Activated CD4-positive, alpha-beta T cell treated with anti-CD3 and anti-CD28 coated beads, Interleukin-2, amount 50 U/mL, for 48 hours (primary cell): ENCODE data around the gene NOC2L.
A peak's percentile ranks its signal among the peaks of the same experiment; 100 is the strongest.
"Not testable (repeated sequence)": the region's sequence is repeated elsewhere in the genome, so short reads cannot be mapped to it uniquely, and the experiment has no call there.

Experiments used
- DNase-seq, 2 experiments: peaks; one replicate each; pipeline ENCODE4 v3.0.0-alpha.2; 2020

NOC2L gene

DNA sequence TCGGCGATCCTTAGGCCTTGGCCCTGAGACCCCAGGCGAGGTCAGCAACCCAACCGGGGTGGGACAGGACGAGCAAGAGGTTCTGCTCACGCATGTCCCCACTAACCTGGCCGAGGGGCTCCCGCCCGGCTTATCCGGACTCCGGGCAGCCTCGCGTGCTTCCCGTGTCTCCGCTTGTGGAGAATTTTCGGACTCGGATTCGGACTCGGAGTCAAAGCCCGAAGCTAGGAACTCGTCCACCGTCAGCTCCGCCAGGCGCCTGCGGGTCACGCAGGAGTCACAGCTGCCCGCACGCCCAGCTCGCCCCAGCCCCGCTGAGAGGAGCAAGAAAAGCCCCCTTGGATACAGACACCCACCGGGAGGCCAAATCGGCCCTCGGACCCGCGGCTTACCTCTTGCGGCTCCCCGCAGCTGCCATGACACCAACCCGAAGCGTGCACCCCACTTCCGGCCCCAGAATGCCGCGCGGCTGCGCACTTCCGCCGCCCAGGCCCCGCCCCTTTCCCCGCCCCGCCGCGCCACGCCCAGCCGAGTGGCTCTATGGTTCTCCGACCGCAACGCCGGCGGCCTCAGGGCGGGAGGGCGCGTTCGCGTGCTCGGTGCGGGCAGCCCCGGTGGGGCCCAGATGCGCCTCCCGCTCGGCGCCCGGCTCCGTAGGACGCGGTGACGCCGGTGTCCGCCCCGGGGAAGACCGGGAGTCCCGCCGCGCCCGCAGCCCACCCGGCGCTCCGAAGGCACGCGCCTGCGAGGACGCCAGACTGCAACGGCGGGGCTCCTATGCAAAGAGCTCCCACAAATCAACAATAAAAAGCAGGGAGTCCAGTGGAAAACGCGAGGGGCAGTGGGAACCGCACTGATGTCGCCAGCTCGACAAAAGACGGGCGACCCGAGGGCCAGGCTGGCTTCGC lies at the start of gene NOC2L:
Gene NOC2L, minus strand, starts transcription at position 434 of the 908 bp plus-strand sequence. Its CDS starts 16 bp downstream, at position 418.
- DNase-seq = peak; percentile 98 to 99

DNA sequence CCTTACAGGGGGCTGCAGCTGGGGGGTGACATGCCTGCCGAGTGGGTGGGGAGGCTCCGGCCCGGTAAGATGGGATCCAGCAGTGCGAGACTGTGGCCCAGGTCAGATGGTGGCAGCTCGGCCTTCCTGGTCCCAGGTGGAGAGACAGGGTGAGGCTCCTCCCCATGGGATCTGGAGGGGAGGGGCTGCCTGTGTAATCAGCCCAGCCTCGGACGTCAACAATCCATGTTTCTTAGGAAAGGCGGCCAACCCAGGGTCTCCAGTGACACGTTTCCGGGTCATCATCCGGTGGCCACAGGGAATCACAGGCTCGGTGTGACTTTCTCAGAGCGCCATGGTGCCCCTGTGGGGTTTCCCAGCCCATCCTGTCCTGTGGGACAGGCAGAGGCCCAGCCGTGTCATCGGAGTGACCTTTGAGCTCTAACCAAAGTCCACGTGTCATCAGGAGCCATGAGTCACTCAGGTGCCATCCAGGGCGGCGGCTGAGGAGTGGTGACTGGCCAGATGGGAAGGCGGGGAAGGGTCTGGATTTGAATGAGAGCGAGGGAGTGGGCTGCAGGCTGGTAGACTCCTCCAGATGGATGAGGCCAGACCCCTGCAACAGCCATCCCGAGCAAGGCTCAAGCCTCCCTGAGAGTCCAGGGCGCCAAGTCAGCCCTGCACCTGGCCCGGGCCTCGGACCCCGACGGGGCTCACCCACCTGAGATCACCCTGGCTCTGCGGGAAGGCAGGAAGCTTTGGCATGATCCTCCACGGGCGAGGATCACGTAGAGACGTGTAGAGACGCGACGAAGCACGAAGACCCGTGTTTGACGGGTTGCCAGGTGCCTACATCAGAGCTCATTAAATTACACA lies 47.5 kb upstream of the NOC2L start:
- DNase-seq = no peak

DNA sequence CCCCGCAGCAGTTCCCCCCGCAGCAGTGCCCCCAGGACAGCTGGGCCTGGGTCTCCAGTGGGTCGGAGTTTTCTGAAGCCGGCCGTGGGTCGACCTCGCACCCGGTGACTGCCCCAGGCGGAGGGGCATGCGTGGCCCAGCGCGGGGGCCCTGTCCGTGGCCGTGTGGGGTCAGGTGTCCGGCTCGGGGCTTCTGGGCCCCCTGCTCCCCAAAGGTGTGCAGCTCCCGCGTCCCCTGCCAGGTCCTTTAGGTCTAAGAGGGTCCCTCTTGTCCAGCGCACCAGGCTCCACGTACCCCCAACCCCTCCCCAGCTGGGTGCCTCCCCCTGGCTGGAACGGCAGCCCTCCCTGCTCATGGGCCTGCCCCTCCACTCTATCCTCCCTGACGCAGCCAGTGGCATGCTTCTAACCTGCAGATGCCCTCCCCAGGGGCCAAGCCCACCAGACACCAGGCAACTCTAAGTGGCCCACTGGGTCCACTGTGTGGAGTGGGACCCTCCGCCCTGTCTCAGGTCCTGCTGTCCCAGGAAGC lies 46.8 kb upstream of the NOC2L start:
- no peak for DNase-seq

DNA sequence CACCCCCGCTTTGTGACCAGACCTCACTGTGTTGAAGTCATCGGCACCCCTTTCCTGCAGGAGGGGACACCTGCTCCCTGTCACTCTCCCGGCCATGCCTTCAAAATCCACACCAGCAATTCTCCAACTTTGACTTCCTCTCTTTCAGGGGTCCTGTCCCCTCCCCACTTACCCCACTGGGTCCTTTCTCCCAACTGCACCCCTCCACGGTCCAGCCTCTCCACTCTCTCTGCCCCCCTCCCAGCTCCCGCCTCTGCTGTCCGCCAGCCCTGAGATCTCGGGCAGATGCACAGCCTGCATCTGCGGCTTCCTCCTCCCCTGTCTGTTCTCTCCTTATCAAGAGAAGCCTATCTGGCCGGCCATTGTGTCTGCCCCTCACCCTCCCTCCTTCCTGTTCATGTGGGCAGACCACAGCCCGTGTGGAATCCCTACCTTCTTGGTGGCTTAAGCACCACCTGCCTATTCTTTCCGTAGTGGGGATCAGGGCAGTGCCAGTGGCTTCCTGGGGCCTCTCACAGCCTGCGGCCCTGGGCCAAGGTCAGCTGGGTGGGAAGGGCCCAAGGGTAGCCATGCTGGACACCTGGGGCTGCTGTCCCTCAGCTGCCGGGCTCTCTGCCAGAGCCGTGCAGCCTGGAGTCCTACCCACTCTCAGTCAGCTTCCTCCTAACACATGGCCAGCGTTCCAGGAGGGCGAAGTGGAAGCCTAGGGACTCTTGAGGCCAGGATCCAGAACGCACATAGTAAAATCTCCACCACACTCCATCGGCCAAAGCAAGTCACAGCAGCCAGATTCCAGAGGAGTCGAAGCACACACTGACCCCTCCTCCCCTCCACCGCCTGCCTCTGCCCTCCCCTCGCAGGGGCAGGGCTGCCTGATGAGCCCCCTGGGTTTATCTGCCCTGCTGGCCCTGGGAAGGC lies 46.0 kb upstream of the NOC2L start:
- no peak for DNase-seq

DNA sequence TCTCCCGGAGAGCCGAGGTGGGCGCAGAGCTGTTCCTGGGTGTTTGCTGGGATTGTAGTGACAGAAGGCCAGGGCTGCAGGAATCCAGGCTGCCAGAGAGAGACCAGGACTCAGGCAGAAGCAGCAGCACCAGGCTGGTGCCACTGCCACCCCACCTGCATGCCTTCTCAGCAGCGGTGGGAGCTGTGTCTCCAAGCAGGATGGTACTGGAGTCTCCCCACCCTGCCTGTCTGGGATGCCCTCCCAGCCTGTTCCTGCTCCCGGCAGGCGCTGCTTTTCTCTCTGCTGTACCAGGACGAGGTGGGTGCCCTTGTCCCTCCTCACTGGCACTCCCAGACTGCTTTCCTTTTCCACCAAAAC lies 45.3 kb upstream of the NOC2L start:
- no peak for DNase-seq

DNA sequence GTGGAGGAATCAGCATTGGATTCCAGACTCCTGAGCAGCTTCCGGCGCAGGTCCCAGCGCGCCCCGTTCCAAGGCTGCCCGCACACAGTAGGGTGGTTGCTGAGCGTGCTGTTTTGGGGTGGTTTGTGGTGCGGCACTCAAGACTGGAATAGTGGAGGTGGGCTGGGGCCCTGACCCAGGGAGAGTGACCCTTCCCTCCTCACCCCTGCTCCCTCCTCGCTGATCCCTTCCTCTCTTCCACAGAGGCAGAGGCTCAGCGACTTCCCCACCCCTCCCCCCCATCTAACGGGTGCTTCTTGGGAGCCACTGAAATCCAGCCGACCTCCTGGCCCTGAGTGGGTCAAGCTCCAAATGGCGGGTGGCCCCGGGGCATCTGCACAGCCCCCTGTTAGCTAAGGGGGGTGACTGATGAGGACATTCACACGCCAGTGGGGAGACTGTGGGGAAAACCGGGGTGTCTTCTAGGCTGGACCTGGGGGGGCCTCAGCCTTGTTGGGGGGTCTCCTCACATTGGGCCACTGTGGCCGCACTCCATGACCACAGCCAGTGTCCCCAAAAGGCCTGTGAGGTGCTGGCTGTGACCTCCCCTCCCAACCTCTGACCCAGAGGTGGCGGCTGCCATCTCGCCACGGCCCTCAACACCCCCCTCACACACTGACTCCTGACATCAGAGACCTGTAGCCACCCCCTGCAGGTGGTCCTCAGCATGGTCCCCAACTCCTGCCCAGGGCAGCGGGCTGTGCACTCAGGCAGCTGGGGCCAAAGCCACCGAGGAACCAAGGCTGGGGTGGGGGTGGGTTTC lies 44.8 kb upstream of the NOC2L start:
- no peak for DNase-seq

DNA sequence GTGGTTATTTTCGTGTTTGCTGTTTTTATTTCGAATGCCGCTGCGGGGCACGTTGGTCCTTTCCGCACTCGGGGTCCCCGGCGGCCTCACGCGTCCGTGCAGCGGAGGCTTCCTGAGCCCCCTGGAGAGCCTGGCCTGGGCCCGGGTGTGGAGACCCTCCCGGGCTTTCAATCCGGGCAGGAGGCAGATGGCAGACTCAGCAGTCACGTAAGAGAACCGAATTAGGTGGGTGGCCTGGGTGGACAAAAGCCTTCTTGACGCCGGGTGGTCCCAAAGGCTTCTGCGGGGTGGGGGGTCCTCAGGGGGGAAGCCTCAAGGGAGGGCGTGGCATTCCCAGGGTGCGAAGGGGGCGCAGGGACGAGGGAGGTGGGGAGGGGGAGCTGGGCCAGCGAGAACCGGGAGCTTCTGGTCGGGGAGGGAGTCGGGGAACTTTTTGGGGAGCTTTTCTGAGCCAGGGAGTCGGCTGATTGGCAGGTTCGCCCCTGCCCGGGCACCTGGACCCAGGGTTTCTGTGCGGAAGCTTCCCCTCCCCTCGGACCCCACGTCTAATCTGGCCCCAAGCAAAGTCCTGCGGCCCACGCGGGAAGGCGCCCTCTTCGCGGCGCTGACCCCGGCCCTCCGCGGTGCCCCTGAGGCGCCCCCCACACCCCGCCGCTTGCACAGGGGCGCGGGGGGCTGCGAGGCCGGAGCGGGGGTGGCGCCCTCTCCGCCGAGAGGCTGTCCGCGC lies 42.2 kb upstream of the NOC2L start:
- no peak for DNase-seq

DNA sequence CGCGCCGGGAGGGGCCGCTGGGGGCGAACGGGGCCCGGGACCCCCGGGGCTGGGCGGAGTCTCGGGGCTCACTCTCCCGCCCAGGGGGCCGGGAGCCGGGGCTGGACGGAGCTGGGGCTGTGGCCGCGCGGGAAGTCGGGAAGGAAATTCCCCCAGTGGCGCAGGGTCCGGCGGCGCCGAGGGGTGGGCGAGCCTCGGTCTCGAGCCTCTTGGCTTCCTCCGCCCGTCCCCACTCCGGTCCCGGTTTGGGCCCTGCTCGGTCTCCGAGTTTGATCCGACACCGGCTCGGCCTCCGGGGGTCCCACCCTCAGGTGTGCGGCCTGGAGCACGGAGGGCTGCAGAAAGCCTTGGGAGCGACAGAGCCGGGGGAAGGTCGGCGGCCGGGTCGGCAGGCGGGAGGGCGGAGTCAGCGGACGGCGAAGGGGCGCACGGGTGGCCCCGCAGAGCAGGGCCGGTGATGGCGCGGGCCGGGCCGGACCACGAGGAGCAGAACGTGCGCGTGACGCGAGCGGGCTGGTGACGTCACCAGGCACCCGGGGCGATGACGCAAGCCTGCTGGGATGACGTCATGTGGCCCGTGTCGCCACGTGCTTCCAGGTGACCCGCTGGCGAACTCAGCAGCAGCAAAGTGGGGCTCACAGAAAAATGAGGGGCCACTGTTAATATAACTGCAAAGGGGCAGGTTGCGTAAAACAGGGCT lies 41.5 kb upstream of the NOC2L start:
- DNase-seq = peak; percentile 68 to 69

DNA sequence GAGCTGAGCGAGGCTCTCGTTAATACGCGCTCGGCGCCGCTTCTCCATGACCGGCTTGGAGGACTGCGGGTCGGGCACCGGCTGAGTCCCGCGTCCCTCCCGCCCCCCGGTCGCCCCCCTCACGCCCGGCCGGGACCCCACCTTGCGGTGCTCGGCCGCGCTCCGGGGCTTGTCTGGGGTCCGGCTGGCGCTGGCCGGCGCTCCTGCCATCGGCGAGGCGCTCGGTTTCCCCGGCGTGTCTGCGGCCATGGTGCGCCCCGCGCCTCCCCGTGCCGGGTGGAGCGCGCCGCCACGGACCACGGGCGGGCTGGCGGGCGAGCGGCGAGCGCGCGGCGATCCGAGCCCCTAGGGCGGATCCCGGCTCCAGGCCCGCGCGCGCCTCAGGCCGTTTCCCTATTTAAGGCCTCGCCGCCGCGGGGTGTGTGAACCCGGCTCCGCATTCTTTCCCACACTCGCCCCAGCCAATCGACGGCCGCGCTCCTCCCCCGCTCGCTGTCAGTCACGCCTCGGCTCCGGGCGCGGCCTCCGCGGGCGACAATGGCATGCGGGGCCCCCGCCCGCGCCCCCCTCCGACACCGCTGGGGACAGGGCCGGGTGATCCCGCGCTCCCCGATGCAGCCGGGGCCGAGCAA lies 40.8 kb upstream of the NOC2L start, which contains the start of gene HES4:
Gene HES4, minus strand, starts transcription at position 373 of the 632 bp plus-strand sequence. Its CDS starts 124 bp downstream, at position 249.
- peak; percentile 71 to 73 for DNase-seq

DNA sequence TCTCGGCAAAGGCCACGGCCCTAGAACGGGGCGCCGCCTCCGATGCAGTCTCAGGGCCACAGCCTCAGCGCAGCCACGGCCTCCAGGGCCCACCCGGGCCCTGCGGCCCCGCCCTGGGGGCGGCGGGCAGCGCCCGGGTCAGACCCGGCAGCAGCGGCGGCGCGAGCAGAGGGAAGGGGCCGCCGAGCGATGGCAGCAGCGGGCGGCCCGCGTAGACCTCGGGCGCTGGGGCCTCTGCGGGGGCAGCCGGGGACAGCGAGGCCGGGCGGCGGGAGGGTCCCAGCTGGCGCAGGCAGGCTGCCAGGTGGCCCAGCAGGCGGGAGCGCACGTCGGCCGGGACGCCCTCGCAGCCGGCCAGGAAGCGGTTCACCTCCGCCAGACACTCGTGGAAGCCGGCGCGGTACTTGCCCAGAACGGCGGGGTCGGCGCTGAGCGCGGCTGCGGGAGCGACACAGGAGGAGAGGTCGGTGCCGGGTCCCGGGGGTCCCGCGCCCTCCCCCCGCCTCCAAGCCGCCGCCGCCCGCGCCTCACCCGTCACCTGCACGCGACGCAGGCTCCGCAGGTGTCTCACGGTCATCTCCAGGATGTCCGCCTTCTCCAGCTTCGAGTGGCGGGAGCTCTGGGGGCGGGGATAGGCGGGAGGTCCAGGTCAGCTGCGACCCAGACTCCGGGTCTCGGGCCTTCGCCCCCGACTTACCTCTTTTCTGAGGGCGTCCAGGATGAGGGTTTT lies 40.1 kb upstream of the NOC2L start:
- DNase-seq = peak in 1 of 2 experiments; percentile 24

DNA sequence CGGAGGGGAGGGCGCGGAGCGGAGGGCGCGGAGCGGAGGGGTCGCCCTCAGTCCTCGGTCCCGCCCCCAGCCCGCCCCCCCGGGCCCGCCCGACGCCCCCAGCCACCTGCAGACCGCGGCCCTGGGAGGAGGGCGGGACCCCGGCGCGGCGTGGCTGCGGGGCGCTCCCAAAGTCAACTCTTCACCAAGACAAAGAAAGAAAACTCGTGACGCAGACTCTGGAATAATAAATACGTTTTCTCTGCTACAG lies 39.6 kb upstream of the NOC2L start:
- no peak for DNase-seq

DNA sequence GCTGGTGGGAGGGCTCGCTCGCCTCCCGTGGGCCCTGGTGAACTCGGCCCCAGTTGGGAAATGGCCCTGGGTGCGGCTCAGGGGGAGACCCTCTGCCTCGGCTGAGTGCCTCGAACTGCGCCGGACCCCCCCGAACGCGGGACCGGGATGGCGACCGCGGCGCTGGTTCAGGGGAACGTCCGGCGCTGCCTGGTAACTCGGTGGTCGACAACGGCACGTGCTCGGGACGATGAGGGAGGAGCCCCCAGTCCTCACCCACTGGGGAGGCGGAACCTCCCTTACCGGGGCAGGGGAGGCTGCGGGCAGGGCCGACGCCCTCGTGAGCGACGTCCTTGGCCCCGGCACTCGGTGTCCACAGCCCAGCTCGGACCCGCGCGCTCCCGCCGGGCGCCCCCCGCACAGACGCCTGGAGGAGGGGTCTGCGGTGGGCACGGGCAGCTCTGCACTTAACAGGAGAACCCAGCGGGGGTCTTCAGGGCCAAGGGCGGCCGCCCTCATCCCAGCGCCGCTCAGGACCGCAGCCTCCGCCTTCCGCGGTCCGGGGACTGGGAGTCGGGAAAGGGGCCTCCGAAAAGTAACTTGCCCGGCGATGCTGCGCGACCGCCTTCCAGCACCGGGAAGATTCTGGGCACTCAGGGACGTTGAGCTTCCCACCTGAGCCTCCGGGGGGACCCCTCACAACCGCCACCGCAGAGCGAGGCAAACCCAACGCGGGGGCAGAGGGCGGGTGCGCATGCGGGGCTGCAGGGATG lies 39.1 kb upstream of the NOC2L start:
- no peak for DNase-seq

DNA sequence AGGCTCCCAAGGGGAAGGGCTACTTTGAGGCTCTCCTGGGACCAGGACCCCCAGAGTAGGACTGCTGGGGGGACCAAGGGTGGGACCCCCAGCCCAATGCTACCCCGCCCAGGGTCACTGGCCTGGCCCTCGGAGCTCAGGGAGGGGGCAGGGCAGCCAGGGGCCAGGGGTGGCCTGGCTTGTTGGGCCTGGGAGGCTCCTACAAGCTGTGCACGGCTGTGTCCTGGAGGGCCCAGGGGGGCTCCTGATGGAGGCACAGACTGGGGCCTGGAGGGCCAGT lies 38.6 kb upstream of the NOC2L start:
- no peak for DNase-seq

DNA sequence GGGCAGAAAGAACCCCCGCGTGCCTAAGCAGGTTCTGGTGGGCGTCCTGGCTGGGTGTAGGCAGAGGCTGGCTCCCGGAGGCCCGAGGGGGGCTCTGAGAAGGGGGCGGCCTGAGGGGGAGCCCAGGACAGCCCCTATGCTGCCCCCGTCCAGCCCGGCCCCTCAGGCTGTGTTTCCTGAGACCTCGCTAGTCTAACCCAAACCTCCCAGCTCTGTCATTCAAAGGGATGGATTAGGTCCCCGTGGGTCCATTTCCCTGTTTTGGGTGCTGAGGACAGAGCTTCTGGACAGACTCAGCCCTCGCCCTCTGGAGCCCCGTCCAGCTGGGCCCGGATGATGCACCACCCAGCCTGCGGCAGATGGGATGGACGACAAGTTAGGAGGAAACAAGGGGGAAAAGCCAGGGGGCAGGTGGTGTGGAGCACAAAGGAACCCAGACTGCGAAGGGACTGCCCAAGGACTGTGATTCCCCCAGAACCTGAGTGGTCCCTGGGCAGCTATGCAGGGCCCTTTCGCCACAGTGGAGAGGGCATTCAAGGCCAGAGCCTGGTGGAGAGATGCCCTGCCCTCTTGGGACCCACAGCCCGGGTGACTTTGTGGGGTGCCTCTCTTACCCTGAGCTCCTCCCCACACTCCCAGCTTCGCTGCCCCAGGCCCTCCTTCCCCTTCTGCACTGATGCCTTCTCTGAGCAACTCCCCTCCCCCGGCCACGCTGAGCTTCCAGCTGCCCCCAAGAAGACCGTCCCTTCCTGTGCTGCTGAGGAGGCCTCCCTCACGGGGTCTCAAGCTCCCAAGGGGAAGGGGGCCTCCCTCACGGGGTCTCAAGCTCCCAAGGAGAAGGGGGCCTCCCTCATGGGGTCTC lies 38.0 kb upstream of the NOC2L start:
- DNase-seq = no peak

DNA sequence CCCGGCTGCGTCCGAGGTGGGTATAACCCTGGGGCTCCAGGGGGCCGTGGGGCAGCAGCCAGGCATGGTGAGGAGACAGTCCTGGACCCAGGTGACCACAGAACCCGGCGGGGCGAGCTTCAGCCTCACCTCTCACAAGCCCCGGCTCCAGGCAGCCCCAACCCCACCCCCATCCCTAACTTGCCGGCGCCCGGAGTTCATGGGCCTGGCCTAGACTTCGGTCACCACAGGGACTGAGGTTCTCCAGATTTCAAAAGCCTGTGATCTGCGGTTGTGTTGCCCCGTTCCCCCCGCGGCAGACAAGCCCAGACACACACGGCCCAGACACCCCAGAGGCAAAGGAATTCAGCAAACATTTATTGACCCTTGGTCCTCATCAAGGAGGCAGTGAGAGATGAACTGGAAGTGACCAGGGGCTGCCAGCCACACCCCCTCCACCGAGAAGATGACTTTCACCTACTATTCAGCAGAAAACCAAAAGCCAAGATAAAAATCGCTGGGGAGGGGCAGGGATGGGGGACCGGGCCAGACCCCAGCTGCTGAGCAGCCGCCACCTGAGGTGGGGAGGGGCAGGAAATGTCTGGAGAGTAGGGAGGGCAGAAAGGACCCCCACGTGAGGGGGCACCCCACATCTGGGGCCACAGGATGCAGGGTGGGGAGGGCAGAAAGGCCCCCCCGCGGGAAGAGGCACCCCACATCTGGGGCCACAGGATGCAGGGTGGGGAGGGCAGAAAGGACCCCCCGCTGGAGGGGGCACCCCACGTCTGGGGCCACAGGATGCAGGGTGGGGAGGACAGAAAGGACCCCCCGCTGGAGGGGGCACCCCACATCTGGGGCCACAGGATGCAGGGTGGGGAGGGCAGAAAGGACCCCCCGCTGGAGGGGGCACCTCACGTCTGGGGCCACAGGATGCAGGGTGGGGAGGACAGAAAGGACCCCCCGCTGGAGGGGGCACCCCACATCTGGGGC lies 36.9 kb upstream of the NOC2L start:
- no peak for DNase-seq

DNA sequence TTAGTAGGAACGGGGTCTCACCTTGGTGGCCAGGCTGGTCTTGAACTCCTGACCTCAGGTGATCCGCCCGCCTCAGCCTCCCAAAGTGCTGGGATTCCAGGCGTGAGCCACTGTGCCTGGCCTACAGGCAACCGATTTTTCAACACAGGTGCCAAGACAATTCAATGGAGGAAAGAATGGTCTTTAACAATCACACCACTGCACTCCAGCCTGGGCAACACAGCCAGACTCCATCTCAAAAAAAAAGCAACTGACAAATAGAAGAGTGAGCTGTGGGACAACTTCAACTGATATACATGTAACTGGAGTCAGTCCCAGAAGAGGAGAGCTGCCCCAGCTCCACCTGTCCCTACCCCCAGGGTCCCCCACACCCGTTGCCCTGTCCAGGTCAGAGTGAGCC lies 35.5 kb upstream of the NOC2L start:
- DNase-seq = not testable (repeated sequence)
